NCI-H1048 (cell line): Measurements from ENCODE around the gene SDK2.

ENCODE experiments used
- DNase-seq: peaks from one replicate; lab custom pipeline; 2025; lab: John Stamatoyannopoulos, UW

SDK2 gene

GRCh38 chr17:73447319-73447718, 196.9 kb downstream of the SDK2 start:
- no peak for DNase-seq

GRCh38 chr17:73446617-73447016, 197.6 kb downstream of the SDK2 start:
- DNase-seq: no peak

DNA sequence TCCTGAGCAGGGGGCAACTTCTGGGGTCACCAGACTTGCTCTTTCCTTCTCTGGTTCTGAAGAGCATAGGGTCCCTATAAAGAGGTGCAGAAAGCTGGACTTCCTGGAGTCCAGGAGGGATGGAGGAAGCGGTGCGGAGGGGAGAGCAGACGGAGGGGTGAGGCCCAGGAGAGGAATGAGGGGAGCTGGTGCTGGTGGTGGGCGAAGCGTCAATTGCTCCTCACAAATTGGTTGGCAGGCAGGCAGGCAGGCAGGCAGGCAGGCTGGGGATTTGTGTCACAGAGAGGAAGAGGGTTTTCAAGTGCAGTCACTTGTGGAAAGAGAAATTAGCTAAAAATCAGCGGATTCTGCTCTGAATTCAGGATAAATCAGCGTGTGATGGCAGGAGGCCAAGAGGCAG, 198.8 kb downstream of the SDK2 start:
- DNase-seq: no peak

GRCh38 chr17:73444021-73444420, 200.2 kb downstream of the SDK2 start:
- no peak for DNase-seq

DNA sequence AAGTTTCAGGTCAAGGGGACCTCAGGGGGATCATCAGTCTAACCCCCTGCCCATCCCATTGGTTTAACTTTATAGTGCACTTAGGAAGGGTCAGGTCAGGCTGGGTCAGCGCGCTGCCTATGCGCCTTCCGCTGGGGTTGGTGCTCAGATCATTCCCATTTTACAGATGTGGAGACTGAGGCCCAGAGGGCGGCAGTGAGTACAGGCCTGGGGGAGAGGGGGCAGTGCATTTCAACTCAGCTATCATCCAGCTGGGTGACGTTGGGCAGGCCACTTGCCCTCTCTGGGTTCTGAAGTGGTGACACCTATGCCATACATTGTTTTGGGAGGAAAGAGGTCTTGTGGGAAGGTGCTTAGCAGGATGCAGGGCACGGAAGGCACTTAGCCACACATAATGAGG, 204.6 kb downstream of the SDK2 start:
- no peak for DNase-seq

GRCh38 chr17:73437826-73438225, 206.4 kb downstream of the SDK2 start:
- DNase-seq: no peak

DNA sequence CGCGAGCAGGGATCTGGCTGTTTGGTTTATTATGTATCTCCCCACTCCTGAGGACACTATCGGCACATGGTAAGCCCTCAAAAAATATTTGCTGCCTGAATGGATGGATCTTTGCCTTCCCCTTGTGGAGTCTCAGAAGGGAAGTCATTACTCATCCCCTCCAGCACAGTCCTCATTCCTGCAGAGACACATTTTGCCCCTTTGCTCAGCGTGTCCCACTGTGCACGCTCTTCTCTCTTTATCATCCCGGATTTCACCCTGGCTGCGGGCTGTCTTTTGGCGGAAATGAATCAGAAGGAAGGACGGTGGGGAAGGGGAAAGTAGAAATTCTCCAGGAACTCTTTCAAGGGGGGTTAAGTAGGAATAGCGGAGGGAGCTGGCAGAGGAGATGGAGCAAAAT, 207.3 kb downstream of the SDK2 start:
- no peak for DNase-seq

DNA sequence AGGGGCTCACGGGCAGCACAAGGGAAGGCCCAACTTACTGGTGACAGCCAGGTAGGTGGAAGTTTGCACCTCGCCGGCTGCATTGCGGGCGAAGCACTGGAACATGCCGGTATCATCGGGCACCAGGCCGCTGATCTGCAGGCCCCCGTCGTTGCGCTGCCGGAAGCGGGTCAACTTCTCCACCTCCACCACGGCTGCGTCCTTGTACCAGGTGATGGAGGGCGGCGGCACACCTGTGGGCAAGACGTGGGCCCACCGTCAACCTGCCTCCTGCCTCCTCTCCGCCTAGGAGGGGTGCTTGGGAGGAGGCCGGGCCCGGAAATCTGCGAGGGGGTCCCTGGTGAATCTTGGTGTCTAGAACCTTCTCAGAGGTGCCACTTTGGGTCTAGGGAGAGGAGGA, 208.8 kb downstream of the SDK2 start:
- no peak for DNase-seq

DNA sequence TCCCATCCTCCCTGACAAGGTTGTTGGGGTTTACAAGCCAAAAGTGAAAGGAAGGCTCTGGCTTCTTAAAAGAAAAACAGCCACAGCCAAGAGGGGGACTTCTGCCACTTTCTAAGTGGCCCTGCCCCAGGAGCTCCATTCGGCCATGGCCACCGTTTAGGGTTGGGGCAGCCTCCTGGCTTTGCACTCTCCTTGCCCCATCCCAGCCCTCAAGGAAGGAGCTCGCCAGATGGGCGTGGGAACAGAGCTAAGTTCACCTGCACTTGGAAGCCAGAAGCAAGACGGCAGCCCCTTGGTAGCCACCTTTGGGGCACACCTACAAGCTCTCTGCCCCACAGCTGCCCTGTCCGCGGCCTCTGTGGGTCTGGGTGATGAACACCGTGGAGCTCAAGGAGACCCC, 210.1 kb downstream of the SDK2 start:
- DNase-seq: no peak

GRCh38 chr17:73433501-73433900, 210.7 kb downstream of the SDK2 start:
- DNase-seq: no peak

DNA sequence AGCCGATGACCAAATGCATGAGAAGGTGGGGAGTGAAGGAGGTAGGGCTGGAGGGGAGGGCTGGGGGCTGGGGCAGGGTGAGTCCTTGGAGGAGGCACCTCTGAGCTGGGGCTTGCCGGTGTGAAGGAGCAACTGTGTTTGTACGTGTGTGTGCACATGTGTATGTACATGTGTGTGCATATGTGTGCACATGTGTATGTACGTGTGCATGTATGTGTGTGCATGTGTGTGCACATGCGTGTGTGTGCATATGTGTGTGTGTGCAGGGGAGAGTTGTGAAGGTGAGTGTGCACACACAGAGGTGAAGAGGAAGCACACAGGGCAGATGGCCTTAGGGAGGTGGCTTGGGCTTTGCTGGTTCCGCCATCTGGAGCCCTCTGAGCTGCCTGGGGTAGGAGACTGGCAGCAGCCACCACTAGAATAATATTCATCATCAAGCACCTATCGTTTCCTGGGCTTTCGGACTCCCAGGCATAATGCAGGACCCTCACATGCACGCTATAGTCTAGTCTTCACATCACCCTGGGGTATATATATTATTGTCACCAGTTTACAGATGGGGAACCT, 211.5 kb downstream of the SDK2 start:
- no peak for DNase-seq

DNA sequence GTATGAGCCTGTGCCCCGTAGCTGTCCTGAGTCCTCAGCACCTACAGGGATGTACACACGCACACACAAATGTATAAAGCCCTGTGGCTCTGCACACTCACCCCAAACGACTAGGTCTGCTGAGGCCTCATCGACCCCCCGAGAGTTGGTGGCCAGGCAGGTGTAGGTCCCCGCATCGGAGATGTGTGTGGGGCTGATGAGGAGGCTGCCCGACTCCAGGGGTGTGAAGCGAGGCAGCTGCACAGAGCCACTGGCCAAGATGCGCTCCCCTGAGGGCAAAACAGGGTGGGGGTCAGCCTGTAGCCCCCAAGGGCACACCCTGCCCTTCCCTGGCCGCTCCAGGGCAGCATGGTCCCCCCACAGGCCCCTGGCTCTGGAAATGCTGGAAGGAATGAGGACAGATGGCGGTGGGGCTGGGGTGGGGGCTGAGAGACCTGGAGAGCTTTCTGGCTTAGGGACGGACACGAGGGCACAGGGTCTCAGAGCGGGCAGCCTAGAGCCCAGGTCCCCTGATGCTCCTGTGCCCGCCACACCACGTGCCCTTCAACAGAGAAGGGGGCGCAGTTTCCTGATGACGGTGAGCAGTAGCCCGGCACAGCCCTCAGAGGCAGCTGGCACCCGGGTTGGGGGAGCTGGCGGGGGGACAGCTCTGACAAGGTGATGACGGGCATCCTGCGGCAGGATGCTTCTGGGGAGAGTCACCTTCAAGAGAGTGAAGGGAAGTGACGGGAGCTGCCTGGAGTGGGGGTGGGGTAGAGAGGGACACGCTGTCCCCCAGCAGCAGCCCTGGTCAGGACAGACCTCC, 212.6 kb downstream of the SDK2 start:
- DNase-seq: no peak

- DNase-seq: no peak
These were observed 213.4 kb downstream of the SDK2 start for GRCh38 chr17:73430848-73431247.

- no peak for DNase-seq
These were observed 214.0 kb downstream of the SDK2 start for GRCh38 chr17:73430165-73430680.

DNA sequence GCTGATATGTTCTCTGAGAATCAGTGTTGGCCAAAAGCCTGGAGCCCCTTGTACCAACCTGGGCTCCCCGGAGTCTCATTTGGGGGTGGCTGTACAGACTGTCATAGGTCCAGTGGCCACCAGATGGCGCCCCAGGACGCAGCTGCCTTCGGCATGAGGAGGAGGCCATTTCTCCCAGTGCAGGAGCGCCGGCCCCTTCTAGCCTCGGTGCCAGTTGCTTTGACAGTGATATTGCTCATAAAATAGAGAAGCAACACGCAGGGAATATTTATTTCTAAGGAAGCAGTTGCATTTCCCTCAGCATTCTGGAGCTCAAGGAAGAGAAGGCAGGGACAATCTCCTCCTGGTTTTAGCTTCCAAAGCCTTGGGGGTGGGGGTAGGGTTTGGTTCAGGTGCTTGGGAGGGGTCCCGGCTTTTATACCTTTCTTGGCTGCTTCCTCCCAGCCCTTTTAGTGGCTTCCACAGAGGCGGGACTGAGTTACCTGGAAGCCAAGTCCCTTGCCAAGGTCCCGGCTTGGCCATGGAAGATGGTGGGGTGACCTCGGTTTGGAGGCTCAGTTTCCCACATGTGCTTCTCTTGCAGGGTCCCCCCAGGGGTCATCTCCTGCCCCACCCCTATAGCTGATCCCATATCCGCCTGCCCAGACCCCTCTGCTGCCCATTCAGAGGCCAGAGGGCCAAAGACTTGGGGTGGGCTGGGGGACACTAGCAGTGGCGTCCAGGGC, 214.6 kb downstream of the SDK2 start:
- DNase-seq: peak; percentile 81

DNA sequence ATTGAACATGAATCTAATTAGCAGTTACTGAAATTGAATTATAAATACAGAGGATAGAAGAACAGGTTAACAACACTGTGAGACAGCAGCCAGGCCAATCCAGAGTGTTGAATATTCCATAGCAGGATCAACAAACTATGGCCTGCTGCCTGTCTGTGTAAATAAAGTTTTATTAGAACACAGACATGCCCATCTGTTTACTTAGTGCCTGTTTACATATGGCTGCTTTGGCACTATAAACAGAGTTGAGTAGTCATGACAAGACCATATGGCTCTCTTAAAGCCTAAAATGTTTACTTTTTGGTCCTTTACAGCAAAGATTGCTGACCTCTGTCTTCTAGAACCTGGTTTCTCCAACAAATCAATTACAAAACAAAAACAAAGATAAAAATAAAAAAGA, 217.0 kb downstream of the SDK2 start:
- no peak for DNase-seq

- DNase-seq: no peak
These were observed 219.7 kb downstream of the SDK2 start for GRCh38 chr17:73424571-73424970.

GRCh38 chr17:73423806-73424205, 220.4 kb downstream of the SDK2 start:
- no peak for DNase-seq

DNA sequence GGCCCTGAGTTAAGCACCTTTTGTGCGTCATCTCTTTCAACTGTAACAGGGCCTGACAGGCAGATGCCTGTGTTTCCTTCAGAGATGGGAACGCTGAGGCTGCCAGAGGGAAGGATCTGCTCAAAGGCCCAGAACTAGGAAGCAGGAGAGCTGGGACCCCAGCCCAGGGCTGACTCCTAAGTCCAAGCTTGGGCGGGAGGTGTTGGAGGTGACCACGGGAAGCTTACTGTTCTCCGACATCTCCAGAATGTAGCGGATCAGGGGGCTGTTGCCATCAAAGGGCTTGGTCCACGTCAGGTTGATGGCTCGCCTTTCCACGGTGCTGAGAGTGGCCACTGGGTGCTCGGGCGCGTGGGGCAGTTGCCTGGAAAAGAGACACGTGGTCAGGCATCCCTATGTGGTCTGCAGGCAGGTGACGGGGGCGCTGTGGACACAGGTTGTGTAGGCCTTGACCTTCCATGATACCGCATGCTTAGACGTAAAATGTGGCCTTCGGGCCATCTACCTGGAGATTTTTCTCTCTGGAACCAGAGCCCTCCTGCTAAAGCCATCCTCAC, 221.0 kb downstream of the SDK2 start:
- no peak for DNase-seq

DNA sequence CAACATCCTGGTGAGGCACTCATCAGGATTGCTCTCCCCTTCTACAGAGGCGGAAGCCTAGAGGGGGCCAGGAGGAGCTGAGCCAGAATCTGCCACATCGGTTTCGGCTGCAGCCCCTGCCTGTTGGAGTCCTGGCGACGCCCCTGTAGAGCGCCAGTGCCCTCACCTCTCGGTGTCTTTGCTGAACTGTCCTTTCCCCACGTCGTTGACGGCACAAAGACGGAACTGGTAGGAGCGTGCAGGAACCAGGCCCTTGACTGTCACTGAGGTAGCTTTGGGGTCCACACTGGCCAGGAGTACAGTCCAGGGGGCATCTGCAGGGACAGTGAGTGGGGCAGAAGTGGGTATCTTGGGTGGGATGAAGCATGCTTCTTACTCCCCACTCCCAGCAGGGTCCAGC, 222.1 kb downstream of the SDK2 start:
- no peak for DNase-seq

DNA sequence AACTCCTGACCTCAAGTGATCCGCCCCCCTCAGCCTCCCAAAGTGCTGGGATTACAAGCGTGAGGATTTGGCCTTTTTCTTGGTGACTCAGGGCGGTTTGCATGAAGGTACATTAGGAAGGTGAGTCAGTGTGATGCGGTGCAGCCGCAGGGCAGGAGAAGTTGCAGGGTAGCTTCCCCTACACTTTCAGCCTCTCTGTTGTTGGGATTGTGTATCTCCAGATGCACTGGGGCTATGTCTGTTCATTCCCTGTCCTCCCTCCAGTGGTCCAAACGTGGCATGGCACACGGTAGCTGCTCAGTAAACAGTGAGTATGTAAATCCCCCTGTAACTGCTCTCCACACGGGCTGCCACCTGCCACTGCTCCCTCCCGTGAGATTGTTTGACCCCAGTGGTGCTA, 223.3 kb downstream of the SDK2 start:
- no peak for DNase-seq

DNA sequence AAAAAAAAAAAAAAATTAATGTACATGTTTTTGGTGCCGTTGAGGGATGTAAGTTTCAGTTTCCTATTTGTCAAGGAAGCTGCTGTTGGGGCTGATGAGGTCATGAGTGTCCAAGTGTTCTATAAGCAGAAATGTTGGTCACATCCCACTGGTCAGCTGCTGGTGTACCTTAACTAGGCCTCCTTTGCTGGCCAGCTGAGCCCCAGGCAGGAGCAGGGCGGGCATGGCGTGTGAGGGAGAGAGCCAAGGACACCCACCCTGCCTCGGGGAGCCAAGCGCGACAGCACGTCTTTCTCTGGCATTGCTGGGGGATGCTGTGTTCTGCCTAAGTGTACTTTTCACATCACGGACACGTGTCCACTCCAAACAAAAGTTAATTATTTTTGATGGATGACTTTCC, 224.4 kb downstream of the SDK2 start:
- no peak for DNase-seq

DNA sequence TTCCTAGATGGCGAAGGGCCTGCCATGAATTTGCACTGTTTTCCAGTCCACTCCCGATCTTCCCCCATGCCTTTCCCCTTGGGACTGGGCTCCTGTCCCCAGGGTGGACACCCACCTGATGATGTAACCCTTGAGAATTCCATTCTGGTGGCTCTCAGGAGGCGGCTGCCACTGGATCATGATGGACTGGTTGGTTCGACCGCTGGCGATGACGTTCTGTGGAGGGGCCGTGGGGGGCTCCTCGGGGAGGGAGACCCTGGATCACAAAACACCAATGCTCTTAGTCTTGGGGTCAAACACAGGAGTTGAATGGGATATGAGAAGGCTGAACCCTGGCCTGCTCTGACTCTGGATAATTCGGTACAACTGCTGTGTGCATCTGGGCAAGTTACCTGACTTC, 225.2 kb downstream of the SDK2 start:
- DNase-seq: no peak
